HG02852 (cell line): ENCODE results near the gene ACTN3.
"Not testable (repeated sequence)": the region's sequence is repeated elsewhere in the genome, so short reads cannot be mapped to it uniquely, and the experiment has no call there.

ENCODE experiments used
- ATAC-seq: cut with Tn5 transposase; IDR thresholded peaks from one replicate; pipeline ENCODE4 v1.9.1; 2021; ENCODE audit warnings: mild to moderate bottlenecking, moderate library complexity; ENCODE audit not compliant: unreplicated experiment

Gene ACTN3

DNA sequence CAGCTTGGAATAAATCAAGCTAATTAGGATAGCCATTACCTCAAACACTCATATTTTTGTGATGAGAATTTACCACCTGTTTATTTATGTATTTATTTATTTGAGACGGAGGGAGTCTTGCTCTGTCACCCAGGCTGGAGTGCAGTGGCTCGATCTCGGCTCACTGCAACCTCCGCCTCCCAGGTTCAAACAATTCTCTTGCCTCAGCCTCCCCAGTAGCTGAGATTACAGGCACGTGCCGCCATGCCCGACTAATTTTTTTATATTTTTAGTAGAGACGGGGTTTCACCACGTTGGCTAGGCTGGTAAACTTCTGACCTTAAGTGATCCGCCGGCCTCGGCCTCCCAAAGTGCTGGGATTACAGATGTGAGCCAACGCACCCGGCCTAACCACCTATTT, 1.8 kb upstream of the ACTN3 start:
- not testable (repeated sequence) for ATAC-seq

DNA sequence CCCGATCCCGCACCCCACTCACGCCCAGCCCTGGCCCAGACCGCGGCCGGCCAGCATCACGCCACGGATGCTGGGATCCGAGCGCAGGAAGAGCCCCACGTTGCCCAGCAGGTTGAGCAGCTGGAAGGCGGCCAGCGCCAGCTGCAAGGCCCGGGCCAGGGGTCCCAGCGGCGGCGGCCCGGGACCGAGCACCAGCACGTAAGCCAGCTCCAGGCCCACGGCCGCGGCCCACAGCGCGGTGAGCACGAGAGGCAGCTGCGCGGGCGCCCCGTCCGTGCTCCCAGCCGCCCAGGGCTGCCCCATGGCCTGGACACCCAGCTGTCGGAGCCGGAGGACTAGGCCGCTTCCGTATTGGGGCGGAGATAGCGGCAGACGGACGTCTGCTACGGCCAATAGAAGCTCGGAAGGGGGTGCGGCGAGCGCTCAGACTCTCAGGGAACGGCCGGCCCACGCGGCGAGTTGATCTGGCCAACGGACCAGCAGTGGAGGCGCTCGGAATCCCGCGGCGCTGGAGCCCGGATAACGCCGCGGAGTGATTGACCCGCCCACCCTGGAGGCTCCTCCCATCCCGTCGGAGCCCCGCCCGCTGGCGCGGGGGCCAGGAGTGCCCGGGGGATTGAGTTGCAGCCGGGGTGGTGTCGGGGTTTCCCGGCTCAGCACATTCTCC, 869 bp upstream of the ACTN3 start, which contains the start of gene ZDHHC24:
ZDHHC24 (minus strand) TSS at position 348 of the 667 bp plus-strand sequence; CDS start at position 303, 45 bp downstream.
- ATAC-seq = peak; percentile 88

DNA sequence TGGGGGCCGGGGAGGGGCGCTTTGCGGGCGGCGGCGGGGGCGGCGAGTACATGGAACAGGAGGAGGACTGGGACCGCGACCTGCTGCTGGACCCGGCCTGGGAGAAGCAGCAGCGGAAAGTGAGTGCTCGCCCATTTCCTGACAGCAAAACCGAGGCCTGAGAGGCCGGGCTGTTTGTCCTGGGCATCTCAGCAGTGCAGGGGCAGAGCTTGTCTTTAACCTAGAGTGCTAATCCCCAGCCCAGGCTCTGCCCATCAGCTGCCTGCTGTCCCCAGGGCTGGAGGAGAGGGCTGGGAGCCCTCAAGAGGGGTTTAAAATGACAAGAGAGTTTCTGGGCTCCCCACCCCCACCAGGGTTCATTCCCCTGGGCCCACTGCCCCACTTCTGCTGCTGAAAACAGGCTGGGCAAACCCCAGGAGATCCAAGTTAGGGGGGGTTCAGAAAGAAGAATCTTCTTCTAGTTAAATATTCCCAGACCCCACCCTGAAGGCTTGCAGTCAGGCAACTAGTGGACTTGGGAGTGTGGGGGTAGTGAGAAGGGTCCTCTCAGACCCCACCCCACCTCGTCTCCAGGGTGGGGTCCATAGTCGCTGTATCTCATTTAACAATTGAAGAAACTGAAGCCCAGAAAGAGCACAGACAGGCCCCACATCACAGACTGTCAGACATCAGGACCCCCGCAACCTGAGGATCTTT, 411 bp downstream of the ACTN3 start:
- no peak for ATAC-seq

DNA sequence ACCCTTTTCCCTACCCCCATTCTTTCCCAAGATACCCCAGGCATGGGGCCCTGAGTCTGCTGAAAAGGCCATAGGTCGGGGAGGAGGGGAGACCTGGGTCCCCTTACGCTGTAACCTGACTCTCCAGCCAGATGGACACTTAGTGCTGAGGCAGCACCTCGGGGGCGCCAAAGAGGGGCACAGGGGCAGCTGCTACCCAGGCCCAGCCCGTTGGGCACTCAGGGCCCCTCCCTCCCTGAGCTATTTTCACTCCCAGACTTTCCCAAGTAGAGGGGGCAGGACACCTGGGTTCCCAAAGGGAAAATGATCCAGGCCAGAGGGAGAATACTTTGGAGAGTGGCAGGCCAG, 933 bp downstream of the ACTN3 start:
- ATAC-seq = no peak

DNA sequence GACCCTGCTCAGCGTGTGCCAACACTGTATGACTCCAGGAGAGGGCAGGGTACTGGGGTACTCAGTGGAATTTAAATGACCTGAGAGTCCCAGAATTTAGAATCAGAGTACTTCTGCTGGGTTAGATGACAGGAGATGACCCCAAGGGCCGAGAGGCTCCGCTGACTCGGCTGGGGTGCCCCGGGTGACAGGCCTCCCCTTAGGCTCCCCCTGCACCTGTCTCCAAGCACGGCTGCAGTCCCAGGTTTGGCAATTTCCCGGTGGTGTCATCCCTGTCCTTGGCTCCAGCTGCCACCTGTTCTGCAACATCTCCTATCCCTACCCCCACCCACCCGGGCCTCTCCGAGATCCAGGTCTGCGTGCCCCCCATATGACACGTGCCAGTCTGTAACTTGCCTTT, 1.3 kb downstream of the ACTN3 start:
- no peak for ATAC-seq

DNA sequence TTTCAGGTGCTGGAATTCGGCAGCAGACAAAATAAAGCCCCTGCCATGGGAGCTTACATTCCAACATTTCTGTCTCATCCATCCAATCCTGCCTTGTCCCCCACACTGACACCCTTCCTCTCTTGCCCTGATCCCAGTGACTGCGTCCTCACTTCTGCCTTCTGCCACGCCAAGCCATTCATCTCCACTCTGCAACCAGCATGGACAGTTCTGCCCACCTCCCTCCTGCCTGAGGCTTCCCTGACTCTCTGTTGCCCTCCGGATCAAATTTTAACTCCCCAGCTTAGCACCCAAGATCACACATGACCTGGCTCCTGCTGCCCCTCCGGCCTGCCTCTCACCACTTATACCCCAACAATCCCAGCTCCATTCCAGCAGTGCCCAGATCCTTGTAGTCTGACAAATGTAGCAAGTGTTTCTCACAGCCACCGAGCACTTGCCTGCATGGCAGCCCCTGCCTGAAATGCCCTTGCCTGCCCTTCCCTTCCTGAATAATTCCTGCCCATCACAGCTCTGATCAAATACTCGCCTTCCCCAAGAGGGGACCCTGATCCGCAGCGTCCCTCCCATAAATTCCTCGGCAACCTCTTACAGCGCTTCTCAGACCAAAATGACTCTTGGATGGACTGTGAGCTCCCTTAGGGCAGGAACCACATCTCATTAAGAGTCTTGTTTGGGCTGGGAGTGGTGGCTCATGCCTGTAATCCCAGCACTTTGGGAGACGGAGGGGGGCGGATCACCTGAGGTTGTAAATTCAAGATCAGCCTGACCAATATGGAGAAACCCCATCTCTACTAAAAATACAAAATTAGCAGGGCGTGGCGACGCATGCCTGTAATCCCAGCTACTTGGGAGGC, 2.3 kb downstream of the ACTN3 start:
- no peak for ATAC-seq

DNA sequence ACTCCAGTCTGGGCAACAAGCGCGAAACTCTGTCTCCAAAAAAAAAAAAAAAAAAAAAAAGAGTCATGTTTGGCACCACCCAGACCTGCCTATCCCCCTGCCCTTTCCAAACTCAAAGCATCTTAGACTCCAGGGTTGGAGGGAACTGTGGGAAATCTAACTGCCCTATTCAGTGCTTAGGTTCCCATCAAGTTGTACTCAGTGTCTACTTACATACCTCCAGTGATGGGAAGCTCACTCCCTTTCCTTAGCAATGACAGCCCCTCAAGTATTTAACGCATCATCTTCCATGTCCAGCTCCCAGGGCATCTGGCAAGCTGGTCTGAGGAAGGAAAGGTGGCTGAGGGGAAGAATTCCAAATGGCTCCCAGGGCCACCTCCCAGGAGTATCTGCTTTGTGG, 3.0 kb downstream of the ACTN3 start:
- ATAC-seq = no peak

DNA sequence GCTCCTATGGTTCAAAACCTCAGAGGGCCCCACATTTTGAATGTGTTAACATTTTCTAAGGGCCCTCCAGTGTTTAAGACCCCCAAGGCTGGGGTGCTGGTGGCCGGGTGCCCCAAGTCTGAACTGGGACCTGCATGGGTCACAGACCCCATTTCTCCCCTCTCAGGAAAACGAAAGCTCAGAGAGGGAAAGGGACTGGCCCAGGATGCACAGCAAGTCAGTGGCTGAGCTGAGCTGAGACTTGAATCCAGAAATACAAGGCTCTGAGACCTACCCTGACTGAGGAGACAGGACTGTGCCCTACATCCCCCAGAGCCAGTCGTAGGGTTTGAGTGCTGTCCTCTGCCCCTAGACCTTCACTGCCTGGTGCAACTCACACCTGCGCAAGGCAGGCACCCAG, 4.2 kb downstream of the ACTN3 start:
- ATAC-seq = no peak

DNA sequence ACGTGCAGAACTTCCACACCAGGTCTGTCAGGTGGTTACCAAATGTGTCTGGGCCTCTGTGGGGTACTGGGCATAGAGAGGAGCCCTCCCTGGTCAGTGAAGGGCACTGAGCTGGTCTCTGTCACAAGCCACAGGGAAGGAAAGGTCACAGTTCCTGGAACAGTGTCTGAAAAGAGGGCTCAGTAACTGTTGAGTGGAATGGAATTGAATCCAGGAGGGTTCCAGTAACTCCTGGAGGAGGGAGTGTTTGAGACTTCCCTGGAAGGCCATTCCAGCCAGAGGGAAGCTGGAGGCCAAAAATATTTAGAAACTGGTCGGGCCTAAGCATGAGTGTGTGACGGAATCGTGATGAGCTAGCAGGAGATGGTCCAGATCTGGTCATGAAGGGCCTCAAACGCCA, 7.9 kb downstream of the ACTN3 start:
- ATAC-seq = no peak

DNA sequence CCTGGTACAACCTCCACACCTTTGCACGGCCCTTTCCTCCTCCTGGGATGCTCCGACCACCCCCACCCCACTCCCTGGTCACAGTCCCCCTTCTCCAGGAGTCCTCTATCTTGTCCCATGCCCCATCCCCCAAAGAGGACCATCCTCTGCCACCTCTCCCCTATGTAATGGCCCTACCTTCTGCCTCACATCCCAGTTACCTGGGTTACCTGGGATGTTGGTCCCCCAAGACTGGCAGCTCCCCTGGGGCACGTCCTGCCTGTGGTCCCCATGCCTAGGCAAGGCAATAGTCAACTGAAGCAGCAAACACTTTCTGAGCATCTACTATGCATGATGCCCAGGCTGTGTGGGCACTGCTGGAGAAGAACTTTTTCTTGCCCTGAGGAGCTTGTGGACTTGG, 8.7 kb downstream of the ACTN3 start:
- no peak for ATAC-seq

DNA sequence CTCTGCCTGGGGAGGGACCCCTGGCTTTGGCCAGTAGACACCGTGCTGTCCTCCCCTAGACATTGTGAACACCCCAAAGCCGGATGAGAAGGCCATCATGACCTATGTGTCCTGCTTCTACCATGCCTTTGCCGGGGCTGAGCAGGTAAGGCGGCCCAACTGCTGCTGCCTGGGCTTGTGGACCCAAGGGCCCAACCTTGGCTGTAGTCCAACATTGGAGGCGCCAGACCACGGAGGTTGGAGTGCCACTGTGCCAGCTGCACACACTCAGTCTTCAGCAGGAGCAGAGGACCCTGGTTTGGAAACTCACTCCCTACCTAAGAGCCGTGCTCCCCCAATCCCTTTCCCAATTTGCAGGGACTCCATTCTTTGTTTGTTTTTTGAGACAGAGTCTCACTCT, 9.4 kb downstream of the ACTN3 start:
- no peak for ATAC-seq

DNA sequence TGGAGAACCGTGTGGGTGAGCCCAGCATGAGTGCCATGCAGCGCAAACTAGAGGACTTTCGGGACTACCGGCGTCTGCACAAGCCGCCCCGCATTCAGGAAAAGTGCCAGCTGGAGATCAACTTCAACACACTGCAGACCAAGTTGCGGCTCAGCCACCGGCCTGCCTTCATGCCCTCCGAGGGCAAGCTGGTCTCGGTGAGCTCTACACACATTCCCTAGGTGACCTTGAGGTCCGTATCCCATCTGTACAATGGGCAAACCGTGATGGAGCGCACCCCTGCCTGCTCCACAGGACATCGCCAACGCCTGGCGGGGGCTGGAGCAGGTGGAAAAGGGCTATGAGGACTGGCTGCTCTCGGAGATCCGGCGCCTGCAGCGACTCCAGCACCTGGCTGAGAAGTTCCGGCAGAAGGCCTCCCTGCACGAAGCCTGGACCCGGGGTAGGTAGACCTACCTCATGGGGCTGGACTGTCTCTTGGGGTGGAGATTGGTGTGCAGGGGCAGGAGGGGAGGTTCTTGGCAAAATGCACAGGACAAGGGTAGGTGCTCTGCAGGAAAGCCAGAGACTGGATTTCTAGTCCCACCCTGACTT, 11.1 kb downstream of the ACTN3 start:
- ATAC-seq = no peak

DNA sequence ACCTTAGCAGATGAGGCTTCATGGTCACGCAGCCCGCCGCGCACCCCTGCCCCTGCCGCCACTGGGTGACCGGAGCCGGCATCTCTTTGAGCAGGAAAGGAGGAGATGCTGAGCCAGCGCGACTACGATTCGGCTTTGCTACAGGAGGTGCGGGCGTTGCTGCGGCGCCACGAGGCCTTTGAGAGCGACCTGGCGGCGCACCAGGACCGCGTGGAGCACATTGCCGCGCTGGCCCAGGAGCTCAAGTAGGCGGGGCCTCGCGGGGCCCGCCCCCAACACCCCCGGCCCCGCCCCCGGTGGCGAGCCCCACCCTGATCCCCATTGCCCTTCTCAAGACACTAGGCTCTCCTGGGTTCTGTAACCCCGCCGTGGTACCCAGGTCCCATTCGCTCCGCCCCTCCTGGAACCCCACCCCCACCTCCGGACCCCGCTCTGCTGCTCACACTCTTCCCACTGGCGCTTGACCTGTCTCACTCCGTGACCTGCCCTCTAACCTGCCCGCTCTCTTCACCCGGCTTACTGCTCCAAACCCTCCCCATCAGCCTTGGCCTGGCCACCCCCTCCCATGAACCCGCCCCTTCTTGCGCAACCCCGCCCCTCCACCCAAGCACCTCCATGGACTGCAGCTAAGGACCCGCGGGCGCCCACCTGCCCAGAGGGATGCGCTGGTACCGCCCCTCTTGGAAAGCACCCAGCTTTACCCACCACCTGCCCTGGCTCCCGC, 12.6 kb downstream of the ACTN3 start:
- ATAC-seq = no peak

DNA sequence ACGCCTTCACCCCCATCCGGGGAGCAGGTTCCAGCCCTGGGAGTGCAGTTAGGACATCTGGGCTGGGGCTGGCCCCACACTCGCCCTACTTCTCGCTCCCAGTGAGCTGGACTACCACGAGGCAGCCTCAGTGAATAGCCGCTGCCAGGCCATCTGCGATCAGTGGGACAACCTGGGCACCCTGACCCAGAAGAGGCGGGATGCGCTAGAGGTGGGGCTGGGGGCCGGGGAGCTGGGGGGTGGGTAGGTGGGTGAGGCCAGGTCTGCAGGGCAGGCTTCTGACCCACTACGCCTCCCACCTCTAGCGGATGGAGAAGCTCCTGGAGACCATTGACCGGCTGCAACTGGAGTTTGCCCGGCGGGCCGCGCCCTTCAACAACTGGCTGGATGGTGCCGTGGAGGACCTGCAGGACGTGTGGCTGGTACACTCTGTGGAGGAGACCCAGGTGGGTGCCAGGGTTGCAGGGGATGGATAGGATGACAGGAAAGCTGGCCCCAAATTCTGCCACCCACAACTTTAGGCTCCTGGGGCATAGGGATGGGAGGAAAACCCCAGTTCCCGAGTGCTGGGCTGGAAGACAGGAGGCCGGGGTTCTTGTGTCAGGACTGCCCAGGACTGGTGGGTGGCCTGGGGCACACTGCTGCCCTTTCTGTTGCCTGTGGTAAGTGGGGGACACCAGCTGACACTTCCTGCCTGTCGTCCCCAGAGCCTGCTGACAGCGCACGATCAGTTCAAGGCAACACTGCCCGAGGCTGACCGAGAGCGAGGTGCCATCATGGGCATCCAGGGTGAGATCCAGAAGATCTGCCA, 13.4 kb downstream of the ACTN3 start:
- ATAC-seq = no peak

DNA sequence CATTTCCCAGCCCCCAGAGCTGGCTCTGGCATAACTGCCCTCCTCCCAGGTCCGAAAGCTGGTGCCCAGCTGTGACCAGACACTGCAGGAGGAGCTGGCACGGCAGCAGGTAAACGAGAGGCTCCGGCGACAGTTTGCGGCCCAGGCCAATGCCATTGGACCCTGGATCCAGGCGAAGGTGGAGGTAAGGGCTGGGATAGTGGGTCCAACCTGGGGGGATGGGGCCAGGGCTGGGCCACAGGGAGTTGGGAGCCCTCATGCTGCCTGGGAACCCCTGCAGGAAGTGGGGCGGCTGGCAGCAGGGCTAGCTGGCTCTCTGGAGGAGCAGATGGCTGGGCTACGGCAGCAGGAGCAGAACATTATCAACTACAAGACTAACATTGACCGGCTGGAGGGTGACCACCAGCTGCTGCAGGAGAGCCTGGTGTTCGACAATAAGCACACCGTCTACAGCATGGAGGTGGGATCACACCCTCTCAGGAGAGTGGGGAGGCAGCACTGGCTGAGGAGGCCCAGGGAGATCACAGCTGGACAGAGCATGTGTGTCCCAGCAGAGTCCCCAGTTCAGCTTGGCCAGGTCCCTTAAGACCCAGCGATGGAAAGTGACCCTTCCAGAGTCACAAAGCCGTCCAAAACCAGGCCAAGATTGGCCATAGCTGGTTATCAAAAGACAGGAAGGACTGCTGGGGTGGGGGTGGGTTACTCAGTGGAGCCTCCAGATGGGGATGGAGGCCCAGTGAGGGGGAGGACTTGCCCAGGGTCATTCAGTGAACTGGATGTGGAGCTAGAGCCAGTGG, 14.7 kb downstream of the ACTN3 start:
- ATAC-seq = no peak

DNA sequence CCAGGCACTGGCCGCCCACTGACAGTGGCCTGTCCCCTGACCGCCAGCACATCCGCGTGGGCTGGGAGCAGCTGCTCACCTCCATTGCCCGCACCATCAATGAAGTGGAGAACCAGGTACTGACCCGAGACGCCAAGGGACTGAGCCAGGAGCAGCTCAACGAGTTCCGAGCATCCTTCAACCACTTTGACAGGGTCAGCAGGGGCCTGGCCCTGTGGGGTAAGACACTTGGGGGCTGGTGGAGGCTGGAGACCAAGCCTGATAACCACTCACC, 15.2 kb downstream of the ACTN3 start:
- ATAC-seq = no peak

DNA sequence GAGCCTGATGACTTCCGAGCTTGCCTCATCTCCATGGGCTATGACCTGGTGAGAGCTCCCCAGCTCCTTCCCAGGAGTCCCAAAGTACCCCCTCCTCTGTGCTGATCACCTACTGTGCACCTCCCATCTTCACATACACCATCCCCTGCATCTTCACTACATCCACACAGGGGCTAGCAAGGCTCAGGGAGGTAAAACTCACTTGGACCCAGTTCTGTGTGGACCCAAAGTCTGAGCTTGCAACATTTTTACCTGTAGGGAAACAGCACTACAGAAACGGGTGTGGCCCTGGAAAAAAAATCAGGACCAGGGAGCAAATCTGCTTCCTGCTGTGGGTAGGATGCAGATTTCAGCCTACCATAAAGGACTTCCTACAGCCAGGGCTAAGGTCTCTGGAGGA, 15.6 kb downstream of the ACTN3 start:
- ATAC-seq = no peak

DNA sequence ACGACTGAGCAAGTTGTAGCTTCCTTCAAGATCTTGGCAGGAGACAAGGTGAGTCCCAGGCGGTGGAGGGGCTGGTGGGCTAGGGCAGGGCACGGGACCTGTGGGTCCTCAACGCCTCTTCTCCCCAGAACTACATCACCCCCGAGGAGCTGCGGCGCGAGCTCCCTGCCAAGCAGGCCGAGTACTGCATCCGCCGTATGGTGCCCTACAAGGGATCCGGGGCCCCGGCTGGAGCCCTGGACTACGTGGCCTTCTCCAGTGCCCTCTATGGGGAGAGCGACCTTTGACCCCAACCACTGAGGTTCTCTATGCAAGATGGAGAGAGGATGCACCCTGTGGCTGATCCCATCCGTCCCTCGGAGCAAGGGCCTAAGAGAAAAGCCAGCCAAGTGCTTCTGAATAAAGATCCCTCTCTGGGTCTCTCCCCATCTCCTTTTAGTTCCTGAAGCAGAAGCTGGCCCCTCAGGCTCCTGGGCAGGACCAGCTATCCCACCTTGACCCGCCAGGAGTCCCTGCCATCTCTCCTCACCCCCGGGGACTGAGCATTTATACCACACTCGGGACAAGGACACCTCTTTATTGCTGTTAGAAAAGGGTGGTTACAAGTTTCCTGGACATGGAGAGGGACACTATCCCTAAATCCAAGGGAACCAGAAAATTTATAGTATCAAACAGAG, 16.3 kb downstream of the ACTN3 start:
- no peak for ATAC-seq

DNA sequence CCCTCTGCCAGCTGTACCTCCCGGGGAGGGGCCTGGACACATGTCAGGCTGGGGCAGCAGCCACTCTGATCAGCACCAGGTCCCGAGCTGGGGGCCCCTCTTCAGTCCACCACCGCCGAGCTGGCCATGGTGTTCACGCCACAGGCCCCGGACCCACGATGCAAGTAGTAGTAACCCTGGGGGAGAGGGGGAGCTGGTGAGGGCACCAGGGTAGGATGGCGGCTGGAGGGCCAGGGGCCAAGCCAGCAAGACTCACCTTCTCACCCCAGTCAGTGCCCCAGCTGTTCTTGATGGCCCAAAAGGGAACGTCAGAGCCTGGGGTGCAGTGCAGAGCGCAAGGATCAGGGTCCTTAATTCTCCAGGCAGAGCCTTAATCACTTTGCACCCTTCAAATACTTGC, 17.1 kb downstream of the ACTN3 start:
- ATAC-seq = no peak
